Subcutaneous adipose tissue (tissue), 4 donors: ENCODE data around the gene USP7. TPM values are rescaled to one million over a fixed set of nuclear protein-coding genes. Genes with fewer than 3 reads are reported as not detected.

Experiments
- total RNA-seq, 4 donors: library from RNA; depleted of rRNA; stranded (reverse); fragments of >200 nt; gene quantifications; one replicate each; pipeline ENCODE4 v1.1.0, GENCODE V29; 2016
- TF ChIP-seq, protein P1 (sequence below): fragments of 450-650 bp; IDR thresholded peaks from one replicate; pipeline ENCODE4 v1.5.1; 2016; ENCODE audit warnings: low read depth, mild to moderate bottlenecking, control low read depth, antibody characterized with exemption, moderate library complexity

The USP7 gene
- total RNA-seq, 4 donors from 2014 or later, result 75.7 to 158 (median 85.1) TPM

DNA sequence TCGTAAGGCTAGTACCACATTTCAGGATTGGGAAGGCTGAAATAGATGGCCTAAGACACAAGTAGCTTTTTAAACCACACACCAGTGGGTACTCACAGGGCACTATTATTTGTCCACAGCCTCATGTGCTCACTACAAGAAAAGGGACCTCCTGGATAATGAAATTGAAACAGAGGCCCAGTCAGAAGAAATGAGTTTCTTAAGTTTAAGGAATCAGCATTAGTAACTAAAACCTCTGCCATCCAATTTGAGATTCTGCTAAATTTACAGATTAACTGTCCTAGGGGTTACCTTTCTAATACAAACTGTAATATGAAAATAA, 3.0 kb downstream of the USP7 start:
- TF ChIP-seq, protein P1, sequence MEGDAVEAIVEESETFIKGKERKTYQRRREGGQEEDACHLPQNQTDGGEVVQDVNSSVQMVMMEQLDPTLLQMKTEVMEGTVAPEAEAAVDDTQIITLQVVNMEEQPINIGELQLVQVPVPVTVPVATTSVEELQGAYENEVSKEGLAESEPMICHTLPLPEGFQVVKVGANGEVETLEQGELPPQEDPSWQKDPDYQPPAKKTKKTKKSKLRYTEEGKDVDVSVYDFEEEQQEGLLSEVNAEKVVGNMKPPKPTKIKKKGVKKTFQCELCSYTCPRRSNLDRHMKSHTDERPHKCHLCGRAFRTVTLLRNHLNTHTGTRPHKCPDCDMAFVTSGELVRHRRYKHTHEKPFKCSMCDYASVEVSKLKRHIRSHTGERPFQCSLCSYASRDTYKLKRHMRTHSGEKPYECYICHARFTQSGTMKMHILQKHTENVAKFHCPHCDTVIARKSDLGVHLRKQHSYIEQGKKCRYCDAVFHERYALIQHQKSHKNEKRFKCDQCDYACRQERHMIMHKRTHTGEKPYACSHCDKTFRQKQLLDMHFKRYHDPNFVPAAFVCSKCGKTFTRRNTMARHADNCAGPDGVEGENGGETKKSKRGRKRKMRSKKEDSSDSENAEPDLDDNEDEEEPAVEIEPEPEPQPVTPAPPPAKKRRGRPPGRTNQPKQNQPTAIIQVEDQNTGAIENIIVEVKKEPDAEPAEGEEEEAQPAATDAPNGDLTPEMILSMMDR, result no peak

DNA sequence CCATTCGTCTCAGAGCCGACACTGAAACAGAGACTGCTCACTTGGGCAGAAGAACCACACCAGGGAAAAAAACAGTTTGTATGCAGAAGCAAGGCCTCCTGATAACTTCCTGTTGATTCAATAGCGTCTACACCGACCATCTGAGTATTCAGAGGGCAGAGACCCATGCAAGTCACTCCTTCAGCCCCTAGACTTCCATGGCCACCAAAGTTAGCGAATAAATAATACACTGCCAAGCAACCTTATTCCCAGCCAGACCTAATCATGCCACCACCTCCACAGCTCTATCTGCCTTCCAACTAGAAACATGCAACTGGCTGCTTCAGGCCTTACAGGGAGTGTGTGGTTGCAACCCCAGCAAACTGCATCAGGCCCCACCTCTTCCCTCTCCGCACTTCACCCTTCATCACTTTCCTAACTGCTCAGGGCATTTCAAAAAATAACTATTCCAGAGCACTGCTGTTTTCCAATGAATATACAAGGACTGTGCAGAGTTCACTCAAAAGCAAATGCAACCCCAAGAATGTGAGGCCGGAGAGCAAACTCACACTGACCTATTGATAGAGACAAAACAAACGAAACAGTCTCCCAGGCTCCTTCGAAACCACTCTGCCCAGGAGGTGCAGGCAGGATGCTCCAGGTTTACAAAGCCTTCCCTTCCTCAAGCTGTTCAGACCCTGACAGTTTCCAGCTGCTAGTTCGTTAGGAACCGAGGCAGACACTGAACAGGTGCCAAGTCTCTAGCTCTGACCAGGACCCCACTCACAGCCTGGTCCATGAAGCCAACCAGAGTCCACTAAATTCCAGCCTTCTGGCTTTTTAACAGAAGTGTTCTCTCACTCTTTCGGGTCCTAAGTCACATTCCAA, 3.6 kb downstream of the USP7 start:
- TF ChIP-seq, protein P1, result no peak

DNA sequence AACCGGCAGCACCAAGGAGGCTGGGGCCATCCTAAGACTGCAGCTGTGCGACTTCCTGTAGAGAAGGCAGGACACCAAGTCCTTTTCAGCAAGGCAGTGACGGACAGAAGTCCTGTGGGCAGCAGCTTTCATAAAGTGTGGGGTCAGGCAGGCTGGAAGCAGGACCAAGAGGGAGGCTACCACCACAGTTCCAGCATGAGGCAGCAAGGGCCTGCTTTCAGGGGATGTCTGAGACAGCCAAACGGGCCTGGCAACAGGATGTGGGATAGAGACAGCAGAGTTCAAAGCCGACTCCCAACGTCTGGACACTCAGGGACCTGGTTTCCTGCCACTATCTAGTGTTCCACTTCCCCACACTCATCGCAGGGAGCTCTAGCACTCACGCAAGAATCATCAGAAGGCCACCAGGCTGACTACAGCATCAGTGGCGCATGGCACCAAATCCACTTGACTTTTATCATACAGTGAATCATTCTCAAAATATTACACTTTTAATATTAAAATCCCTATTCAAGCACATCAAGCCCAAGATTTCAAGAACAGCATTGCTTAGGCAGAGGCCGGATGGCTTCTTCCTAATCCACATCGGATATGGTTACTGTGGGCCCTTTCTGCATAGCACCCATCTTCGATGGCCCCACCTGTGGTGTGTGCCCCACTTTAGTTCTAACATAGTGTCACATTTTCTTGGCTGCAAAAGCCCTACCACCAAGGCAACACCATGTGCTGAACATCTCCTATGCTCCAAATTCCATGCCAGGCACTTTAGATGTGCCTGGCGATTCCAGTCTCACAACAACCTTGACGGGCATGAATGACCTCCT, 5.2 kb downstream of the USP7 start:
- TF ChIP-seq, protein P1, result no peak

DNA sequence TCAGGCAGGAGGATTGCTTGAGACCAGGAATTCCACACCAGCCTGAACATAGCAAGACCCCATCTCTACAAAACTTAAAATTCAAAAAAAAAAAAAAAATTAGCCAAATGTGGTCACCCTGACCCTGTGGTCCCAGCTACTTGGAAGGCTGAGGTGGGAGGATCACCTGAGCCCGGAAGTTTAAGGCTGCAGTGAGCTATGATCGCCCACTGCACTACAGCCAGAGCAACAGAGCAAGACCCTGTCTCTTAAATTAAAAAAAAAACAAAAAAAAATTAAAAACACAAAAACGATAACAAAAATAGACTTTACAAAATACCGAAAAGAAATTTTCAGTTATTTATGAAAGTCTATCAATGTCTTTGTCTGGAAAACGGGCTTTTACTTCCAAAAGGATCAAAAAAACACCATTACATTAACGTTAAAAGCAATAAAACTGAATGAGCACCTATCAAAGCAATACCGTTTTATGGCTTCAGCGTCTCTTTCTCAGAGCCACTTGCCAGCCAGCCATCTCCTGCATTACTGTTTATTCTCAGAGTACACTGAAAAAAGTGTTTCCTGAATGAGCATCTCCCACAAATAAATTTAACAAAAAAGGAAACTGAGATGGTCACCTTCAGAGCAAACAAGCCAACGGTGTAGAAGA, 6.1 kb downstream of the USP7 start:
- TF ChIP-seq, protein P1, result no peak

DNA sequence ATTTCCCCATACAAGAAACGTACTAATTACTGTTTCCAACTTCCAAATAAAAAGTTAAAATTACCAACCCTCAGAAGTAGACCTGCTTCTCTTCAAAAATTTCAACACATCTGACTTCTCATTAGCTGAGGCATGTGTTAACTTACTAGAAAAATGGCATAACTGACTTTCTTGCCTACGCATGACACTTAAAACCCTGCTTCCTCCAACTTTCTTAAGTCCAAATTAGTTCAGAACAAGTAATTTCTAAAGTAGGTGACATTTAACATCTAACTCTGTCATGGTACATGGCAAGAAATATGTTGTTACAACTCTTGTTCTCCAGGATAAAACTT, 6.7 kb downstream of the USP7 start:
- TF ChIP-seq, protein P1, result no peak

DNA sequence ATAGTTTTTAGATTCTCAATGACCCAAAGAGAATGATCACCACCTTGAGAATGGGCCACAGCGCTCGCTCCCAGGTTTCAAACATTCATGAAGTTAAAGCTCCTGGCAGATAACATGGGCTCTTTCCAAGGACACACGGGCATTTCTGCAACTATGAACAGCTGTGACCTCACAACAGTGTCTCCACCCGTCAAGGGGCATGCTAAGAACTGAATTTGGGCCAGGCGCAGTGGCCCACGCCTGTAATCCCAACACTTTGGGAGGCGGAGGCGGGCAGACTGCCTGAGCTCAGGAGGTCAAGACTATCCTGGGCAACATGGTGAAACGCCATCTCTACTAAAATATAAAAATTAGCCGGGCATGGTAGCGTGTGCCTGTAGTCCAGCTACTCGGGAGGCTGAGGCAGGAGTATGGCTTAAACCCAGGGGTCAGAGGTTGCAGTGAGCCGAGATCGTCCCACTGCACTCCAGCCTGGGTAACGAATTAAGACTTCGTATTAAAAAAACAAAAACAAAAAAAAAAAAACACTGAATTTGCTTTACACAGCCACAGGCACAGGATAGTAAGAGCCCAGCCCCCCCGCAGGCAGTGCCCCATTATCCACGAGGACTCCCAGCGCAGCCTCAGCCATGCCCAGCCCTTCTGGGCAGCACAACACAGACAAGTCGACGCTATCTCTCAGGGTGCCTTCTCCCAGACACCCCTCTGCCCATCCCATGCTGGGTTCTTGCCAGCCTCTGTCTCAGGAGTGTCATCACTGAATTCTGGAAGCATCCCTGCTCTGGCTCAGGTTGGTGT, 7.2 kb downstream of the USP7 start:
- TF ChIP-seq, protein P1, result no peak
